Fibroblast of peridontal ligament (primary cell): ENCODE data around the gene CARD10.
"Not testable (repeated sequence)": the region's sequence is repeated elsewhere in the genome, so short reads cannot be mapped to it uniquely, and the experiment has no call there.

ENCODE experiments used
- DNase-seq: peaks from one replicate; pipeline ENCODE4 v3.0.0-alpha.2; 2010; ENCODE audit errors: extremely low read depth

CARD10 gene

GRCh38 chr22:37527081-37527752 is 8.0 kb upstream of the CARD10 start:
- not testable (repeated sequence) for DNase-seq

DNA sequence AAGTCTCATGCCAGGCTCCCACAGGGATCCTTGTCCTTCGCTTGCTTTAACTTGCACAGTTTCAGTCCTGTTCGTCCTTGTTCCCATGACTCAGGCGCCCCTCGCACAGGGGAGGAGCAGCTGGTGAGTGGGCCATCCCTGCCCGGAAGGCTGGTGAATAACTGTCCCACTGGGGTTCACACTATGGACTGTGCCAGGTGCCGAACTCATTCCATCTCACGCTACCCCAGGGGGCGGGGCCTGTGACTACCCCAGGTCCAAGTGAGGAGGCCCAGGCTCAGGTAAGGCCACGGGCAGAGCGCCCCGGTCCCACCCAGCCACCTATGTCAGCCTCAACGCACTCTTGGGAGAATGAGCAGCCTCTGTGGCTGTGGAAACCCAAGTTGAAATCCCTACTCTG is 7.2 kb upstream of the CARD10 start:
- peak; percentile 30 for DNase-seq

GRCh38 chr22:37525746-37526350 is 6.6 kb upstream of the CARD10 start:
- DNase-seq, result no peak

- peak; percentile 62 for DNase-seq
Measured at GRCh38 chr22:37525073-37525745, 6.0 kb upstream of the CARD10 start.

GRCh38 chr22:37522482-37522881 is 3.3 kb upstream of the CARD10 start:
- no peak for DNase-seq

DNA sequence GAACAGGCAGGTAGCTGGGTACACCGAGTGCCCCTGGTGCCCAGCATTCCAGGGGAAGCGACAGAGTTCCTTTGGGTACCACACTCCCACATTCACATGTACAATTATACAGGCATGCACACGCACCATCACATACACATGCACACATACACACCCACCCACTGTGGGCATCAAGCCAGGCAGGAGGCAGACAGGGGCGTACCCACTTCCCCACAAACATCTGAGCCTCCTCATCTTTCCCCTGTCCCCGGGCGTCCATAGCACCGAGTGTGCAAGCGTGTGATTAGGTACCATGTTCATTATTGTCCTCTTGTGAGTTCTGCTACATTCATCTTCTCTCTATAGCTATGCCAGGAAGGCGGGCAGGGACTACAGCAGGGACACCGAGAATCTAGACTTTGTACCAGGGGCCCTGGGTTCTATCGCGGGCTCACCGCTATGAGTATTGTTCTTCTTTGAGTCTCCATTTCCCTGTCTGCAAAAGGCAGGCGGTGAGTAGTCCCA is 2.1 kb upstream of the CARD10 start:
- no peak for DNase-seq

- DNase-seq, result no peak
Measured at GRCh38 chr22:37520776-37521191, 1.6 kb upstream of the CARD10 start.

GRCh38 chr22:37518509-37519267 is 527 bp downstream of the CARD10 start:
- no peak for DNase-seq

GRCh38 chr22:37517826-37518450 is 1.3 kb downstream of the CARD10 start:
- no peak for DNase-seq

DNA sequence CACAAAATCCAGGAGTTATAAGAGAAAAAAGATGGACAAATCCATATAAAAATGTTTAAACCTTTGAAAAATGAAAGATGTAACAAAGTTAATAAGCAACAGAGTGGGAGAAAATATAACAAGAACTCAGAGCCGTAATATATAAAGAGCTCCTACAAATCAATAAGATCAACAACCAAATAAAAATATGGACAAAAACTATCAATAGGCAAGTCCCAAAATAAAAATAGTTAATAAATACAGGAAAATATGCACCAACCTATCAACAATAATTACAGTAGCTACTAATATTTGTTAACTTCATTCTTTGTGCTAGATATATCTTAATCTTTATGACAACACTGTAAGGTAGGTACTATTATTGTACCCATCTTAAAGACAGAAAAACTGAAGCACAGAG is 2.8 kb downstream of the CARD10 start:
- DNase-seq, result no peak

DNA sequence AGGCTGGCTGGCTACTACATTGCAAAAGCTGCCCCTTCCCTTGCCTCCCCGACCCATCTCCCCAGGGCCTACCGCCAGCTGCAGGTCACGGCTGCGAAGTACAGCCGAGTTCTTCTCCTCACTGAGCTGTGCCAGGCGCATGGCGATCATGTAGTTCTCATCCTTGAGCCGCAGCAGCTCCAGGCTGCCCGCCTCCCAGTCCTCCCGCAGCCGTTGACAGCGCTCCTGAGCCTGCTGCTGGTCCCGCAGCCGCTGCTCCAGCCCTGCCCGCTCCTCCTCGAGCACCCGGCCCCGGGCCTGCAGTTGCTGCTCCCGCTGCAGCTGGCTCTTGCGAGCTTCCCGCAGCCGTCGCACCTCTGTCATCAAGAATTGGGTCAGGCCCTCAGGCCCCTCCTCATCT is 3.3 kb downstream of the CARD10 start:
- no peak for DNase-seq

DNA sequence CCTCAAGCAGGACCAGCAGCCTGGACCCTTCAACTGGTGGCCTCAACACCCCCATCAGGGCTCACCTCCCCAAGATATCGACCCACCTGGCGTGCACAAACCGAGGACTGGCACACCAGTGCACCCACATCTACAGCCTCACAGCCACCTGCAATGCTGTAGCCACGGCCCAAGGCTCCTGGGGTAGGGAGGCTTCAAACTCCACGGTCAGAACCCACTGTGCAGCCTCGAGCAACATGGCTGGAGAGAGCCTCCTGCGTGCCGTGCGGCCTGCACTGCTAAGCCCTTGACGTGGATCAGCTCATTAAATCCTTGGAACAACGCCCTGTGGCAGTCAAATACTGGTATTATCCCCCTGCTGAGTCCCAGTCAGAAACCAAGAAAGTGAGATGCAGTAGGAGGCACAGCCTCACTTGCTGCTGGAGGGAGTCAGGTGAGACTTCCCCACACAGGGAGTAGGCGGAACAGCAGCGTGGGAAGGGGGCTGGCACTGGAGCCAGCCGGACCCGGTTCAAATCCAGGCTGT is 4.6 kb downstream of the CARD10 start:
- no peak for DNase-seq

- peak; percentile 17 for DNase-seq
Measured at GRCh38 chr22:37511395-37512104, 7.7 kb downstream of the CARD10 start.

DNA sequence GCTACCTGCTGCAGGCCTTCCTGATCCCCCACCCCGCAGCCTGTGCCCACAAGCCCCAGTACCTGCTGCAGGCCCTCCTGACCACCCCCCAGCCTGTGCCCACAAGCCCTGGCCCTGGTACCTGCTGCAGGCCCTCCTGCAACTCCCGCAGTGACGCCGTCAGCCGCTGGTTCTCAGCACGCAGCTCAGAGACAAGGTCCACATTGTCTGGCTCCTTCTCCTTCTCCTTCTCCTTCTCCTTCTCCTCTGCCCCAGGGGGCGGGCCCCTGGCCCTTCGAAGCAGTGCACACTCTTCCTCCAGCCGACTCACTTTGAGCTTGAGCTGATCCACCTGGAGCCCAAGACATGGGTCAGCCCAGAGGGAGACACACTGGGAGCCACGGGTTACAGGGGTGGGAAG is 9.1 kb downstream of the CARD10 start:
- DNase-seq, result no peak

DNA sequence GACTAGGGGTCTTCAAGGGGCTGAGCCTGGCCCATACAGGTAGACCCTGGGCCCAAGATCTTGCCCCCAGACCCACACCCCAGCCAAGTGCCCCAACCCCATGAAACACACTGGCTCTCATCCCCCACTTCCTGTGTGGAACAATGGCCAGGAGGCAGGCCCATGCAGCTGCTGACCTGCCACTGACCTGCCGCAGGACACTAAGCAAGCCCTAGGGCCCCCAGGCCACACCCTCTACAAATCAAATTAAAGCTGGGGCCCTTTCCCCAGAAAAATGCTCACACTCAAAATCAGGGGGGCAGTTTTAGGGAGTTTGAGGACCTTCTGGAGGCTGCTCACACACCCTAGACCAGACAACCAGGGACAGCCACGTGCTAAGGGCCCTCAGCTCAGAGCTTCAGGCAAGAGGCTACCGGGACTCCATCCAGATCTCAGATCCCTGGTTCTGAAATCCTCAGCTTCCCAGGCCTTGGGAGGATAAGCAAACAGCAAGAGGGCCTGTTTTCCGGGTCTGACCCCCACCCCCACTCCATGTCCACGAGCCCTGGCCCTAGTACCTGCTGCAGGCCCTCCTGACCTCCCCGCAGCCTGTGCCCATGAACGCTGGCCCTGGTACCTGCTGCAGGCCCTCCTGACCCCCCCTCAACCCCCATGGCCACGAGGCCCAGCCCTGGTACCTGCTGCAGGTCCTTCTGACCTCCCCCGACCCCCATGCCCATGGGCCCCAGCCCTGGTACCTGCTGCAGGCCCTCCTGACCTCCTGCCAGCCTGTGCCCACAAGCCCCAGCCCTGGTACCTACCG is 10.0 kb downstream of the CARD10 start:
- DNase-seq, result no peak

- DNase-seq, result no peak
Measured at GRCh38 chr22:37508431-37508992, 10.7 kb downstream of the CARD10 start.

- DNase-seq, result no peak
Measured at GRCh38 chr22:37507731-37508130, 11.5 kb downstream of the CARD10 start.

- no peak for DNase-seq
Measured at GRCh38 chr22:37505989-37506388, 13.2 kb downstream of the CARD10 start.

DNA sequence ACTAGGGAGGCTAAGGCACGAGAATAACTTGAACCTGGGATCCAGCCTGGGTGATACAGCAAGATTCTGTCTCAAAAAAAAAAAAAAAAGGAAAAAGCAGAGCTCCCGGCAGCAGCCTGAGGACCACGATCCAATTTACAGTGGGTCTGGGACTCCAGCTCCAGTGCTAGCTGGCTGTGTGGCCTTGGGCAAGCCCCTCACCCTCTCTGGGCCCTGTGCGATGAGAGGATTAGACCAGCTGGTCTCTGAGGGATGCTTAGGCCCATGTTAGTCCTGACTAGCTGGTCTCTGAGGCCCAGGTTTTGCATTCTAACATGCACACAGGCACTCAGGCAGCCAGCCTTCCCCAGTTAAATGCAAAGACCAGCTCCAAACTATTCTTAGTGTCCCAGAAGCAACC is 13.7 kb downstream of the CARD10 start:
- DNase-seq, result no peak

- no peak for DNase-seq
Measured at GRCh38 chr22:37504964-37505363, 14.3 kb downstream of the CARD10 start.
